ENCODE results near the gene PTPRM. TPM values are rescaled to one million over a fixed set of nuclear protein-coding genes. Genes with fewer than 3 reads are reported as not detected.

The PTPRM gene
- polyA plus RNA-seq, 1 donor from 2014 or later, result 126 TPM

DNA sequence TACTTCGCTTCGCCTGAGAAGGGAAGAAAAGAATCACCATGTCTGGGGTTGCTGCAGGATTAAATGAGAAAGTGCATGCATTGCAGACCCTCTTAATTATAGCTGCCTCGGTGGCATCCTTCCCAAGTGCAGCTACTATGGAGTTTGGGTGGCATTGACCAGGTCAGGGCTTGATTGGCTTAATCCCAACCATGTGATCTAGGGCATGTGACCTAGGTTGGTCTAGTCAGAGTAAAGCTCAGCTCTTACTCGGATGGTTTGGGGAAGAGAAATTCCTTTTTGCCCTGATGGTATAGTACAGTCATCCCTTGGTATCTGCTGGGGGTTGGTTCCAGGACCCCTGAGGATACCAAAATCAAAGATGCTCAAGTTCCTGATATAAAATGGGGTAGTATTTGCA lies 863.9 kb downstream of the PTPRM start:
- no peaks in the 10 kb centered on the region for H3K9me2 ChIP-seq (ENCODE audit: insufficient read depth, low read length)
- no peak overlapping the region for H3K4me3 ChIP-seq (ENCODE audit: low read length)
- H2AFZ ChIP-seq (ENCODE audit: low read depth, low read length), result no peak overlapping the region
- H3K4me2 ChIP-seq (ENCODE audit: low read length), result no peak overlapping the region
- no peaks in the 10 kb centered on the region for H3F3A ChIP-seq (ENCODE audit: insufficient read depth, low read length, poor library complexity, severe bottlenecking)
- no peak for TF ChIP-seq TAF1 (IDR thresholded peaks at IDR 0.05; ENCODE audit: low read depth)
- no peaks in the 10 kb centered on the region for H3K27me3 ChIP-seq (ENCODE audit: insufficient read depth, low read depth, low read length)
- H3K27ac ChIP-seq (ENCODE audit: low read length), result no peak overlapping the region
- H3K79me2 ChIP-seq (replicated peaks; ENCODE audit: insufficient read depth, low read length), result no peaks in the 10 kb centered on the region
- H3K9me3 ChIP-seq (ENCODE audit: low read length), result peaks cover 5% of the 10 kb centered on the region
- H4K20me1 ChIP-seq (ENCODE audit: insufficient read depth), result no peaks in the 10 kb centered on the region
- H3K36me3 ChIP-seq (ENCODE audit: insufficient read depth, low read length), result no peaks in the 10 kb centered on the region
- no peak overlapping the region for H3K9ac ChIP-seq (ENCODE audit: low read length)

GRCh38 chr18:8433323-8433722 lies 866.2 kb downstream of the PTPRM start:
- H3K9me3 ChIP-seq (ENCODE audit: low read length), result peaks cover 5% of the 10 kb centered on the region
- H3K27ac ChIP-seq (ENCODE audit: low read length), result no peak overlapping the region
- H2AFZ ChIP-seq (ENCODE audit: low read depth, low read length), result no peak overlapping the region
- H3K36me3 ChIP-seq (ENCODE audit: insufficient read depth, low read length), result no peaks in the 10 kb centered on the region
- H3K79me2 ChIP-seq (replicated peaks; ENCODE audit: insufficient read depth, low read length), result no peaks in the 10 kb centered on the region
- H3F3A ChIP-seq (ENCODE audit: insufficient read depth, low read length, poor library complexity, severe bottlenecking), result no peaks in the 10 kb centered on the region
- TF ChIP-seq SMC3 (conservative IDR thresholded peaks at IDR 0.05; ENCODE audit: poor library complexity), result no peak
- TF ChIP-seq EZH2 (IDR thresholded peaks at IDR 0.05; ENCODE audit: borderline replicate concordance, insufficient read depth, low read length, poor library complexity, severe bottlenecking), result no peak
- TF ChIP-seq, protein P1, sequence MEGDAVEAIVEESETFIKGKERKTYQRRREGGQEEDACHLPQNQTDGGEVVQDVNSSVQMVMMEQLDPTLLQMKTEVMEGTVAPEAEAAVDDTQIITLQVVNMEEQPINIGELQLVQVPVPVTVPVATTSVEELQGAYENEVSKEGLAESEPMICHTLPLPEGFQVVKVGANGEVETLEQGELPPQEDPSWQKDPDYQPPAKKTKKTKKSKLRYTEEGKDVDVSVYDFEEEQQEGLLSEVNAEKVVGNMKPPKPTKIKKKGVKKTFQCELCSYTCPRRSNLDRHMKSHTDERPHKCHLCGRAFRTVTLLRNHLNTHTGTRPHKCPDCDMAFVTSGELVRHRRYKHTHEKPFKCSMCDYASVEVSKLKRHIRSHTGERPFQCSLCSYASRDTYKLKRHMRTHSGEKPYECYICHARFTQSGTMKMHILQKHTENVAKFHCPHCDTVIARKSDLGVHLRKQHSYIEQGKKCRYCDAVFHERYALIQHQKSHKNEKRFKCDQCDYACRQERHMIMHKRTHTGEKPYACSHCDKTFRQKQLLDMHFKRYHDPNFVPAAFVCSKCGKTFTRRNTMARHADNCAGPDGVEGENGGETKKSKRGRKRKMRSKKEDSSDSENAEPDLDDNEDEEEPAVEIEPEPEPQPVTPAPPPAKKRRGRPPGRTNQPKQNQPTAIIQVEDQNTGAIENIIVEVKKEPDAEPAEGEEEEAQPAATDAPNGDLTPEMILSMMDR (IDR thresholded peaks at IDR 0.05; ENCODE audit: poor library complexity, severe bottlenecking), result no peak
- no peak for TF ChIP-seq POLR2AphosphoS5 (IDR thresholded peaks at IDR 0.05)
- no peak for TF ChIP-seq REST (IDR thresholded peaks at IDR 0.05; ENCODE audit: borderline replicate concordance)
- TF ChIP-seq TAF1 (IDR thresholded peaks at IDR 0.05; ENCODE audit: low read depth), result no peak
- TF ChIP-seq RAD21 (conservative IDR thresholded peaks at IDR 0.05), result no peak
- no peak for TF ChIP-seq EP300 (conservative IDR thresholded peaks at IDR 0.05; ENCODE audit: poor library complexity, severe bottlenecking)
- no peak for TF ChIP-seq MXI1 (conservative IDR thresholded peaks at IDR 0.05; ENCODE audit: poor library complexity, severe bottlenecking)
- no peaks in the 10 kb centered on the region for H3K9me2 ChIP-seq (ENCODE audit: insufficient read depth, low read length)
- no peak overlapping the region for H3K4me3 ChIP-seq (ENCODE audit: low read length)
- H3K27me3 ChIP-seq (ENCODE audit: insufficient read depth, low read depth, low read length), result no peaks in the 10 kb centered on the region
- H3K9ac ChIP-seq (ENCODE audit: low read length), result no peak overlapping the region
- no peaks in the 10 kb centered on the region for H4K20me1 ChIP-seq (ENCODE audit: insufficient read depth)
- H3K4me2 ChIP-seq (ENCODE audit: low read length), result no peak overlapping the region

DNA sequence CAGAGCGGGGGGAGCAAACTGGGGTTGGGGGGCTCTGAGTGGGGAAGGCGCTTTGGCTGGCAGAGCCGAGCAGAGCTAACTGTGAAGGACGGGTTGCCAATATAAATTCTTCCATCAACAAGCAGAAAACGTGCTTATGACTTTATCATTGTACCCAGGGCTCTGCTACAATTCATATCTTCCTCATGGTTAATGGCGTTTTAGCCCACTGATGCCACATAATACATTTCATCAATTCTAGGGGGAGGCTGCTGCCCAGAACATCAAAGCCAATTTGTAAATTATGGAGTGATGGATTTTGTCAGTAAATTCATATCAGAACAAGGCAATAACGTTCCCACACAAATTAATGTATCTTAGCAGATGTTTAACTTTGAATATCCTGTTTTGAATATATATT lies 866.7 kb downstream of the PTPRM start:
- TF ChIP-seq MXI1 (conservative IDR thresholded peaks at IDR 0.05; ENCODE audit: poor library complexity, severe bottlenecking) (no peak), EP300 (conservative IDR thresholded peaks at IDR 0.05; ENCODE audit: poor library complexity, severe bottlenecking) (no peak), POLR2AphosphoS5 (IDR thresholded peaks at IDR 0.05) (no peak), REST (IDR thresholded peaks at IDR 0.05; ENCODE audit: borderline replicate concordance) (no peak), EZH2 (IDR thresholded peaks at IDR 0.05; ENCODE audit: borderline replicate concordance, insufficient read depth, low read length, poor library complexity, severe bottlenecking) (no peak), RAD21 (conservative IDR thresholded peaks at IDR 0.05) (no peak), TAF1 (IDR thresholded peaks at IDR 0.05; ENCODE audit: low read depth) (no peak), SMC3 (conservative IDR thresholded peaks at IDR 0.05; ENCODE audit: poor library complexity) (no peak)
- TF ChIP-seq, protein P1 (IDR thresholded peaks at IDR 0.05; ENCODE audit: poor library complexity, severe bottlenecking), result no peak
- Histone ChIP-seq H3K9me3 (ENCODE audit: low read length) (peaks cover 5% of the 10 kb centered on the region), H4K20me1 (ENCODE audit: insufficient read depth) (no peaks in the 10 kb centered on the region), H3K27ac (ENCODE audit: low read length) (no peak overlapping the region), H3K4me2 (ENCODE audit: low read length) (no peak overlapping the region), H3K79me2 (replicated peaks; ENCODE audit: insufficient read depth, low read length) (no peaks in the 10 kb centered on the region), H3F3A (ENCODE audit: insufficient read depth, low read length, poor library complexity, severe bottlenecking) (no peaks in the 10 kb centered on the region), H3K27me3 (ENCODE audit: insufficient read depth, low read depth, low read length) (no peaks in the 10 kb centered on the region), H3K9ac (ENCODE audit: low read length) (no peak overlapping the region), H2AFZ (ENCODE audit: low read depth, low read length) (no peak overlapping the region), H3K9me2 (ENCODE audit: insufficient read depth, low read length) (no peaks in the 10 kb centered on the region), H3K36me3 (ENCODE audit: insufficient read depth, low read length) (no peaks in the 10 kb centered on the region), H3K4me3 (ENCODE audit: low read length) (no peak overlapping the region)
